ENCODE measurements around the gene EDARADD. TPM values are rescaled to one million over a fixed set of nuclear protein-coding genes. Genes with fewer than 3 reads are reported as not detected.

EDARADD gene
- total RNA-seq, 1 donor from 2014 or later: 0.89 TPM

DNA sequence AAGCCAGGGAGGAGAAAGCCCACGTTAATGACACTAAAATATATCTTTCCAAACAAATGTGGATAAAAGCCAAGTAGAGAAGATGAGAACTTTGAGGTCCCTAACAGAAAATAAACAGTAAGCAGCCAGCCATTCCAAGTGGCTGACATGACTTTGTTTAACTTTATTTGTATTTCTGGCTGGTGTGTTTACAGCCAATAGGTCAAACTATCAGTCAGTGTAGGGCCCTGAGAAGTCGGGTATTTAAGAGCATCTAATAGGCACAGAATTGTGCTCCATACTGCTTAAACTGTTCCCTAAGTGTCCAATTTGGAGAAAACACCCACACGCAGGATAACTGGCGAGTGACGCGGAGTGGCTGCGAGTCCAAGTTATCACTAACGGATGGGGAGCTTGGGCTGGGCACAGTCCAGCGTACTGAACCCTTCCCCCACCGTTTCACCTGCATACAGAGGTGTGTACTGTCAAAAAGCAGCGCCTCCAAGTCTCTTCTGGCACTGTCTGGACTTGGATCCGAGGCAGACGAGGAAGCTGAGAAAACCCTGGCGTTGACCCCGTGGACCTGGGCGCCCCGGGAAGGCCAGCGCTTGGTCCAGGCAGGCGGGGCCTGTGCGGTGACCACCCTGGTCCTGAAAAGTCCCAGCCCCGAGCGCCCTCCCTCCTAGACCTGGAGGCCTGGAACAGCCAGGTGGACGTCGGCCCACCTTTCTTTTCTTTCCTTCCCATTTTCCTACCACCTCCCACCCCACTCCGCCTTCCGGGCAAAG, 129.0 kb downstream of the EDARADD start:
- TF ChIP-seq, protein P1, sequence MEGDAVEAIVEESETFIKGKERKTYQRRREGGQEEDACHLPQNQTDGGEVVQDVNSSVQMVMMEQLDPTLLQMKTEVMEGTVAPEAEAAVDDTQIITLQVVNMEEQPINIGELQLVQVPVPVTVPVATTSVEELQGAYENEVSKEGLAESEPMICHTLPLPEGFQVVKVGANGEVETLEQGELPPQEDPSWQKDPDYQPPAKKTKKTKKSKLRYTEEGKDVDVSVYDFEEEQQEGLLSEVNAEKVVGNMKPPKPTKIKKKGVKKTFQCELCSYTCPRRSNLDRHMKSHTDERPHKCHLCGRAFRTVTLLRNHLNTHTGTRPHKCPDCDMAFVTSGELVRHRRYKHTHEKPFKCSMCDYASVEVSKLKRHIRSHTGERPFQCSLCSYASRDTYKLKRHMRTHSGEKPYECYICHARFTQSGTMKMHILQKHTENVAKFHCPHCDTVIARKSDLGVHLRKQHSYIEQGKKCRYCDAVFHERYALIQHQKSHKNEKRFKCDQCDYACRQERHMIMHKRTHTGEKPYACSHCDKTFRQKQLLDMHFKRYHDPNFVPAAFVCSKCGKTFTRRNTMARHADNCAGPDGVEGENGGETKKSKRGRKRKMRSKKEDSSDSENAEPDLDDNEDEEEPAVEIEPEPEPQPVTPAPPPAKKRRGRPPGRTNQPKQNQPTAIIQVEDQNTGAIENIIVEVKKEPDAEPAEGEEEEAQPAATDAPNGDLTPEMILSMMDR (IDR thresholded peaks at IDR 0.05): no peak
- peak; percentile 64 to 67 for ATAC-seq
- no peaks in the 10 kb centered on the region for H3K9me3 ChIP-seq
- DNase-seq: peak; percentile 55
- peak overlapping the region; percentile 95 for H3K27ac ChIP-seq
- peak overlapping the region; percentile 99 for H3K4me3 ChIP-seq
- peaks cover 21% of the 10 kb centered on the region for H3K36me3 ChIP-seq
- intact Hi-C loops (cut with DNase I): no loop called here
- peaks cover 17% of the 10 kb centered on the region for H3K4me1 ChIP-seq
- H3K27me3 ChIP-seq (ENCODE audit: low read depth): no peaks in the 10 kb centered on the region

DNA sequence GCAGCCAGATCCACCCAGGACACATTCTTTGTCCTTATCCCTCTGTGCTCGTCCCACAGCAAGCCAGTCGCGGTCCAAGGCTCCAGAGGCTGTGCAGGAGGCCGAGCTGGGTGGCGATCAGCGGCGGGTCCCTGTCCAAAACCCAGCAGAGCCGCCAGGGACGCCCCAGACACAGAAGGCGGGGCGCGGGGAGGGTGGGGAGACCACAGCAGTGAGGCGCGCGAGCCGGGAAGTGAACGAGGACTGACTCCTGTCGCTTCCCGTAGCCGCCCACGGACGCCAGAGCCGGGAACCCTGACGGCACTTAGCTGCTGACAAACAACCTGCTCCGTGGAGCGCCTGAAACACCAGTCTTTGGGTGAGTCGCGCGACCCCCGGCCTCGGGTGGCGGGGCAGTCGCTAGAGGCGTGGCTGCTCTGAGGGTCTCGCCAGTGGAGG, 129.6 kb downstream of the EDARADD start, which contains the start of gene LGALS8:
TSS of gene LGALS8 (plus strand) at position 279 of the 438 bp plus-strand sequence. CDS start 2,089 bp downstream, outside the sequence.
- Histone ChIP-seq H3K4me3 (peak within 1 kb of the TSS; percentile 99), H3K36me3 (peaks cover 26% of the 10 kb centered on the region), H3K27ac (peak within 1 kb of the TSS; percentile 95), H3K9me3 (no peaks in the 10 kb centered on the region), H3K4me1 (peaks cover 17% of the 10 kb centered on the region), H3K27me3 (ENCODE audit: low read depth) (no peaks in the 10 kb centered on the region)
- TF ChIP-seq, protein P1 (IDR thresholded peaks at IDR 0.05): no peak
- DNase-seq: peak; percentile 95
- ATAC-seq: peak; percentile 98
- intact Hi-C loops (cut with DNase I): no loop called here

DNA sequence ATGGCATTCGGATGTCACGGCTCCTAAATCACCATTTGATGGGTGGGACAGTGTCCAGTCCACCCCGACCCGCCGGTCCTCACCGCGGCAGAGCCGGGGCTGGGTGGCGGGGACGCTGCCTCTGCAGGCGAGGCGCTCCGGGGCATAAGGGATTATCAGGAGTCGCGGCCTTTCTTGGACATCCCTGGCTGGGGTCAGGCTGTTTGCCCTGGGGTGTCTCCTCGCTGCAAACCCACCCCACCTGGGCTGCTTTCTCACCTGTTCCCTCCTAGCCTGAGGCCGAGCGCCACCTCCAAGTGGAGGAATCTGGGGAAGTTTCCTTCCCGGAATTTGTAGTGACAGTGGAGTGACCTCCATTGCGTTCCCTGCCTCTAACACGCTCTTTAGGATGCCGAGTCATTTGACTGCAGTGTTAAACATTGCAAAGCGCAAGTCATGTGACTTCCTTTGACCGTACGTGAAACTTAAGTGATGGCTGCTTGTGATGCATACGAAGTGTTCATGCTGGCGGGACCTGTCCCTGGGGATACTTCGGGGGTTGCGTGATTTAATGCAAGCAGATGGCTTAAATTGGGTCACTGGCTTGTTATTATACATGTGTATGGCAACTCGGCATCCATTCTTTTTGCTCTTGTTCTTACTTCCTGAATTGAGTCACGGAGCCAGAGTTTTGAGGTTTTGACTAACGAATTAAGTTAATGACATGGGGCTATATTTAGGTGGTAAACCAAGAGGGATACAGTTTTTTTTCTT, 130.2 kb downstream of the EDARADD start:
- ATAC-seq: peak; percentile 86 to 88
- intact Hi-C loops (cut with DNase I): no loop called here
- Histone ChIP-seq H3K27me3 (ENCODE audit: low read depth) (no peaks in the 10 kb centered on the region), H3K9me3 (no peaks in the 10 kb centered on the region), H3K4me3 (peak overlapping the region; percentile 99), H3K36me3 (peaks cover 32% of the 10 kb centered on the region), H3K4me1 (peaks cover 17% of the 10 kb centered on the region), H3K27ac (peak overlapping the region; percentile 95)
- DNase-seq: peak; percentile 53
- TF ChIP-seq, protein P1 (IDR thresholded peaks at IDR 0.05): no peak

DNA sequence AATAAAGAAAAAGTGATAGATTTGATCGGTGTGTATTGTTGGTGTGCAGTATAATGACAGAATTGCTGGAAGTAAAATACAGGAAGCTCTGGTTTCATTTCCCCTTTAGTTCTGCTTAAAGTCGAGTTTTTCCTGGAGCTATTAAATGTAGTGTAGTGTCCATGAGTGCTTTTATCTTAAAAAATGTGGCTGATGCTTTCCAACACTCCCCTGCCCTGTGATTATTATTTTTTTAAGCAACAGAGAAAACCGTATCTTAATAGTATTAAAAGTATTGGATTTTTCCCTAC, 130.8 kb downstream of the EDARADD start:
- TF ChIP-seq, protein P1 (IDR thresholded peaks at IDR 0.05): no peak
- peaks cover 32% of the 10 kb centered on the region for H3K36me3 ChIP-seq
- DNase-seq (no peak), ATAC-seq (no peak)
- H3K27ac ChIP-seq: peak overlapping the region; percentile 95
- no peaks in the 10 kb centered on the region for H3K27me3 ChIP-seq (ENCODE audit: low read depth)
- H3K4me3 ChIP-seq: peak overlapping the region; percentile 99
- intact Hi-C loops (cut with DNase I): no loop called here
- no peaks in the 10 kb centered on the region for H3K9me3 ChIP-seq
- peaks cover 17% of the 10 kb centered on the region for H3K4me1 ChIP-seq

DNA sequence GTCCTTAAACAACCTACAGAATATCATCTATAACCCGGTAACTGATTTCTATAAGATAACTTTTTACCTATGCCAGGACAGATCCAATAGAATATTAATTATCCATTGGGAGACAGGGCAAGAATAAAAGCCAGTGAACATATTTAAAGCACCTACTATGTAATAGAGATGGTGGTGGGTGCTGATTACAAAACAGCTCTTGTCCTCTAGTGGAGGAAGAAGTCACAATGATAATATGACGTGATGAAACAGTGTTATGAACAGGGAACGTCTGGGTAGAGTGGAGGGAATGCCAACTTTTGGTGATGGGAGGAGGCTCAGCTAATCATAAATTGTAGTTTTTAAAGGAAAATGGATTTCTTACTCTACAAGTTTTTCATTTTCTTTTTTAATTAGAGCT, 132.0 kb downstream of the EDARADD start:
- H3K27ac ChIP-seq: no peak overlapping the region

More for the DNA sequence above, 132.0 kb downstream of the EDARADD start:
- Histone ChIP-seq H3K27me3 (ENCODE audit: low read depth) (no peaks in the 10 kb centered on the region), H3K4me3 (no peak overlapping the region), H3K4me1 (peaks cover 18% of the 10 kb centered on the region), H3K36me3 (peaks cover 36% of the 10 kb centered on the region), H3K9me3 (no peaks in the 10 kb centered on the region)
- intact Hi-C loops (cut with DNase I): no loop called here
- no peak for DNase-seq
- TF ChIP-seq, protein P1 (IDR thresholded peaks at IDR 0.05): no peak
- no peak for ATAC-seq

Measured in lower lobe of right lung (tissue), 2 donors.